Fibroblast of lung (primary cell): ENCODE data around the gene MEGF8.

Experiments
- CTCF ChIP-seq, 2 donors: IDR thresholded peaks in 1 of 2; conservative IDR thresholded peaks in 1 of 2; 1 replicate in 1 of 2; 2 replicates in 1 of 2; pipeline ENCODE4 v1.5.1; 2011 to 2012; ENCODE audit warnings: low read length in 2 of 2, control low read depth in 1 of 2, inconsistent platforms in 1 of 2, low read depth in 1 of 2, mild to moderate bottlenecking in 1 of 2
- EZH2 ChIP-seq: IDR thresholded peaks from 2 replicates; pipeline ENCODE4 v1.5.1; 2012; ENCODE audit warnings: low read length, control low read depth, mild to moderate bottlenecking; ENCODE audit errors: missing control alignments

DNA sequence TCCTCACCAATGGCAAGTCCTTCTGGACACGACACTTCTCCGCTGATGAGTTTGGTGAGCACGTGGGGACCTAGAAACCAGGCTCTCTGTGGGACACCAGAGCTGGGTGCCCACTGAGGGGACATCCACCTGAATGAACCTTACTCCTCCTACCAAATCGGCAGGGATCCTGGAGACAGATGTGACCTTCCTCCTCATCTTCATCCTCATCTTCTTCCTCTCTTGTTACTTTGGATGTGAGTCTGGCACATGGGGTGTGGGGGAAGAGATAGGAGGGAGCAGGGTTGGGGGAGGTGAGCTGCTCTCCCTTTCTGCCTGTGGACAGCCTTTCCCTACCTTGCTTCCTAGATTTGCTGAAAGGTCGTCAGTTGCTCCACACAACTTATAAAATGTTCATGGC lies 10.4 kb upstream of the MEGF8 start:
- TF ChIP-seq CTCF (conservative IDR thresholded peaks at IDR 0.05 in 1 of 2, IDR thresholded peaks at IDR 0.05 in 1 of 2; ENCODE audit: low read depth in 1 of 2, low read length in 2 of 2) (no peak), EZH2 (no peak)
